Stimulated activated CD8-positive, alpha-beta memory T cell treated with anti-CD3 and anti-CD28 coated beads, Interleukin-15, amount 100 ng/mL, for 1 hour (primary cell): Measurements from ENCODE around the gene RXRA.

ENCODE experiments used
- DNase-seq: peaks from one replicate; pipeline ENCODE4 v3.0.0-alpha.2; 2020; ENCODE audit warnings: low read depth

RXRA gene

DNA sequence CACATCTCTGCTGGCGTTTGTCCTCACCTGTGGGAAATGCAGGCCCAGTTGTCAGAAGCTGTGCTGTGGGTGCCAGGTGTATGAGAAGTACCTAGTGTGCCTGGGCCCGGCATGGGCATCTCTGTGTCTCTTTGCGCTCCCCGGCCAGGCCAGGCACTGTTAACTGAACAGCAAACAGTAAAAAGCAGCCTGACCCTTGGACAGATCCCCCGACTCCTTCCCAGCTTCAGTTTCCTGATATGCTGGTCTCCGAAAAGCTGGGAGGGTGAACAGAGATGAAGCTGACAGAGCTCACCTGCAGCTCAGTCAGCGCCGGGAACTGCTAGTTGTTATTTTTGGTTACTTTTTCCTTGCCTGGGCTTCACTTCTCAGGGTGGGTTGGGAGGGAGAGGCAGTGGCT is 28.9 kb downstream of the RXRA start:
- DNase-seq: no peak

DNA sequence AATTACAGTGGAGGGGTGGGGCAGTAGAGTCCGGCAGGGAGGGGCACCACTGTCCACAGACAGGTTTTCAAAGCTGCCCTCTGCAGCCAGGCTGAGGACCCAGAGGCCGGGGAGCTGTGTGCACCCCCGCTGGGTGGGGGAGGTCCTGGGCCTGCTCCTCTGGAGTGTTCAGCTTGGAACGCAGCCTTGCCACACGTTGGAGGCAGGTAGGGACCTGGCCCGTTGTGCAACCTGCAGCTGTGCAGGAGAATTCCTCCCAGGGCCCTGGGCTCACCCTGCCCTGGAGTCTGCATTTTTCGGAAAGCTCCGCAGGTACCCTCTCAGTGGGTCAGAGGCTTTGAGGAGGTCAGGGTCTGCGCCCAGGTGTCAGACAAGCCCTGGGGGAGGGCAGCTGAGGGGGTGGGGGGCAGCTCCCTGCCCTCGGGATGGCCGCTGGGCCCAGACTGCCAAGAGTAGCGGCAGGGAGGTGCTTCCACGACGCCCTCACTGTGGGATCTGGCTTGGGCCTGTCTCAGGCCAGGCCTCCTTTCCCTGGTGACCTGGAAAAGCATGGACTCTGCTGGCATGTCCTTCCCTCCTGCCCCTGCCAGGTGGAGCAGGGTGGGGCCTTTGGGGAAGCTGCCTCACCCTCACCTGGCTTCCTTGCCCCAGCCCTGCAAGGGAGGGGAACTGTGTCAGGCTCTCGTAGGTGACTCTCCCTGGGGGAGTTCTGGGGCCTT is 29.5 kb downstream of the RXRA start:
- no peak for DNase-seq

DNA sequence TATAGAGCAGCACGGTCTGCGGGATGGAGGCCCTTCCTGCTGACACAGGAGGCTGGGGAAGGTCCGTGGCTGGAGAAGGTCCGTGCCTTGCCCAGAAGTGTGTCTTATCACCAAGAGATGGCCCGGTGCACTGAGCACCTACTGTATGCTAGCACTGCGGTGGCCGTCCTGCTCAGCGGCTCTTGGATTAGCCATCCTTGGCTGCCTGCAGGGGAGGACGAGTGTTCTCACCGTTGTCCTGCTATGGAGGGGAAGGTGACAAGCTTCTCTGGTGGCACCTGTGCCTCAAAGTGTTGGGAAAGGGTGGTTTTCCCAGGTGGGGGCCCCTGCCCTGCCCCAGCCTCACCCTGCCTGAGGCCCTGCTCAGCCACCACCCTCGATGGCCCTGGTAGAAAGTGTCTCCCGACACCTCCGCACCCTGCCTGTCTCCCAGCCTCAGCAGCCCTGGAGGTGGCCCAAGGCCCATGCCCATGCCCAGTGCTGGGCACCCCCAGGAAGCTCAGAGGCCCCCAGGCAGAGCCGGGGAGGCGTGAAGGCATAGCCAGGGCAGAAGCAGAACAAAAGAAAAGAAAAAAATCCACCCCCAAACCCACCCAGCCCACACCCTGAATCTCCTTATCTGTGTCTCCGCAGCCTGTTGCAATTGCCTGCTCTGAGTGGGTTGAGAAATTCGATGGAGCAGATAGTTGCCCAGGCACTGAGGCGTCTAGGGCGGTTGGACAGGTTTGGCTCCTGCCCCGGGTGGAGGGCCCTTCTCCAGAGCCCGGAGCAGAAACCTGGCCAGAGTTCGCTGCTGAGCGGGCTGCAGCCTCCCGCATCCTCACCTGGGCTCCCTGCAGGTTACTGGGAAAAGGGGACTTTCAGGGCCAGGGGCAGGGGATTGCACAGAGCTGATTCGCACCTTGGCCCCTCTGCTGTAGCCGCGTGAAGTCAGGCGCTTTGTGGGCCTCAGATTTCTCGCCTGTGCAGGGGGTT is 30.5 kb downstream of the RXRA start:
- no peak for DNase-seq

DNA sequence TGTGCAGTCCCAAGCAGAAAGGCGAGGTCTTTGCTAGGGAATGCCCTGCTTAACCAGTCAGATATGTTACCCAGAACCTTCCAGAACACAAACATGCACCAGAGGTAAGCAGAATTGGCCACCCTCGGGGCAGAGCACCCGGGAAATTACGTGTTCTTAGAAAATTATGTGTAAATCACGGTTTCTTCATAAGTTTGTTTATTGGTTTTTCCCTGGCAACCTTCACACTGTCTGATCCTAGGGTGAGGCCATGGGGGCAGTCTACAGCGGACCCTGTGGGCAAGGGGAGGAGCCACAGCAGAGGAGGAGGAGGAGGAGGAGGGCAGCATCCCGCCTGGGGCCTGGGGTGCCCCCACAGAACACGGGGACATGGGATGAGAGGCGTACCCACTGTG is 31.4 kb downstream of the RXRA start:
- no peak for DNase-seq

- no peak for DNase-seq
These were observed 31.9 kb downstream of the RXRA start for GRCh38 chr9:134358026-134358661.

DNA sequence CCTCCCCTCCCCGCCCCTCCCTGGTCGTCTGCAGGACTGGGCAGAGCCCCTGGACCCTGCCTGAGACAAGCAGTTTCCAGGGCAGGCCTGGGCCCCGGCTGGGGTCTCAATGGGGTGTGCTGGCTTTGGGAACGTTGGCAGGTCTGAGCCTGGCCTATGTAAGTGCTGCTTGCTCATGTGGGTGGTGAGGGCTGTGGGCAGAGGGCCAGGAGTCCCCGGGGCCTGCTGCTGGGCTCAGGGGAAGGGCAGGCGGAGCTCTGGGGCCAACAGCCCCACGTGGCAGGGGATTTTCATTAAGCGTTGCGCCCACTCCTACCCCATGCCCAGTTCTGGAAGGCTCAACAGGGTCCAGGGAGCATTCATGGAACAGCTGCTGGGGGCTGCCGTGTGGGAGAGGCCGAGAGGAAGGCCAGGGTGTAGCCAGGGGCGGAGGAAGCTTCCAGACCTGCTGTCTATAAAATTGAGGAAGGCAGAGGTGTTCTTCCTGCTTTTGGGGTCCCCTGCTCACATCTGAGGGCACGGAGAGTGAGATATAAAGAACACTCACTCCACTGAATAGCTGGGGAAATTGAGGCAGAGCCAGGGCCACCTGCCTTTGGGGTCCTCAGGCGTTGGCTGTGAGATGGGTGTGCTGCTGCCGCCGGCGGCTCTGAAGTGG is 32.5 kb downstream of the RXRA start:
- no peak for DNase-seq

DNA sequence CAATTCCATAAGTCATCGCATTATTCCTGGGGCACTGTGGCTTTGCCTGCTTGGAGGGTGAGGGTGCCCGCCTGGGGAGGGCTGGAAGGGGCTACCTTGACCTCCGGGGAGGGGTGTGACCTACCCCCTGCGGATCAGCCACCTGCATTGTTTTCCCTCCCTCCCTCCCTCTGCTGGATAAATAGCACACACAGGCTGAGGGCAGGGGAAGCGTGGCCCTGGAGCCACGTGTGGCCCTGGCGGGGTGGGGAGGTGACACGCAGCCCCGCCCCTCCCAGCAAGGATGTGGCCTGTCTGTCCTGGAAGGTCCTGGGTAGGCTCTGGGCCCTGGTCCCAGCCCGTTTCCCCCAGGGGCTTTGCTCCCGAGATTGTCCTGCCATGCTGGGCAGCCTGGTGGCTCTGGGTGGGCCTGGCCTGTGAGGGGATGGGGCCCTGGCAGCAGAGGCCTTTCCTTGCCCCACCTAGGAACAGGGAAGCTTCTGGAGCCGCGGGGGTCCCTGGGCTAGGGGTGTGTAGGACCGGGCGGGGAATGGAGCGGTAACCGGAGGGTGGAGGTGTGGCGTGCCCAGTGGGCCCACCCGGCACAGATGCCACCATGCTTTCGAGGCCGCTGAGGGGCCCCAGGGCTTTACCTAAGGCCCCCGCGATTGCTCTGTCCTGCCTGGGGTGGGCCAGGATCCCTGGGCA is 33.4 kb downstream of the RXRA start:
- DNase-seq: no peak

GRCh38 chr9:134360180-134360759 is 34.0 kb downstream of the RXRA start:
- no peak for DNase-seq

- no peak for DNase-seq
These were observed 34.6 kb downstream of the RXRA start for GRCh38 chr9:134360897-134361296.

DNA sequence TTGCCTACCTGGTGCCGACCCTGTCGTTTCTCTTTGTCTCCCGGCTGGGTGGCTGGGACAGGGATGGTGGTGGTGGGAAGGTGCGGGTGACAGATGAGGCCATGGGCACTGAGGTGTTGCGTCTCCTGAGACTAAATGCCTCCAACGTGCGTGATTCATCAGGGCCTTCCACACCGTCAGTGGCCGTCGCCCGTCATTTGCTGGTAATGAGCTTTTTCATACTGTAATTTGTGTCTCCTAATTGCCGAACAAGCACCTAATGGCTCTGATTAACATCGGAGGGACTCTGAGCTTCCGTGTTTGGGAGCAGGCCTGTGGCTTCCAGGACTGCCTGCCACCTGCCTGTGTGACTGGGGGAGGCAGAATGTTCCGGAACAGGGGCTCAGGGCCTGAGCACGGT is 35.2 kb downstream of the RXRA start:
- no peak for DNase-seq

GRCh38 chr9:134361843-134362414 is 35.7 kb downstream of the RXRA start:
- DNase-seq: no peak

- DNase-seq: no peak
These were observed 37.2 kb downstream of the RXRA start for GRCh38 chr9:134363450-134363849.

- DNase-seq: no peak
These were observed 38.3 kb downstream of the RXRA start for GRCh38 chr9:134364391-134365114.

- no peak for DNase-seq
These were observed 38.9 kb downstream of the RXRA start for GRCh38 chr9:134365115-134365596.

- DNase-seq: no peak
These were observed 39.6 kb downstream of the RXRA start for GRCh38 chr9:134365791-134366222.

DNA sequence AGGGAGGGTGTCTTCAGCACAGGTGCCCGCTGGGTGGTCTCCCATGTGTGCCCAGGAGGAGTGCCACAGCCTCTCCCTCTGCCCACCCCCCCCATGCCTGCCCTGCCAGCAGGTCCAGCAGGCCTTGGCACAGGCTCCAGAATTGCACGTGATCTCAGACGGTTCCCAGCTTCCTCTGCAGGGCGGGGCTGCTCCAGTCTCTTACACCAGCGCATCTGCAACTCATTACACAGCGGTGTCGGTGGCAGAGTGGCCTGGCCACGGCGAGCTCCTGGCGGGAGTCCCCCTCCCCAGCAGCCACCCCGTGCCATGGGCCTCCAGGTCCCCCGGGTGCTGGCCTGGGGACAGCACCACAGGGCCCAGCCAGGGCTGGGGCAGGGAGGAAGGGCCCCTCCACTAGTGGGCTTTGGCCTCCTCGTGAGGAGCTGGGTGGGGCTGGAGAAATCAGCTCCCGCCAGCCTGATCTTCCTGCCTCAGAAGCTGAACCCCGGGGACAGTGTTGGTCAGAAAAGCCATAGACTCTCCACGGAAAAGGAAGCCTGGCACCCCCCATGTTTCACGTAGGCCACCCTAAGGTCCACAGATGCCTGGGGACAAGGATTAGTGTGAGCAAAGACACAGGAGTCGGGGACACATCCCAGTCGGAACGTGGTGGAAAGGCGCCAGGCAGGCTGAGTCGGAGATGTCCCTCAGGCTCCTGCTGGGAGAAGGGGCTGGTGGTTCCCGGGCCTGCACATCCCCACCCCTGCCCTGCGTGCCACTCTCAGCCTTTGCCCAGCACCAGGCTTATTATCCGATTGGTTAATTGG is 40.2 kb downstream of the RXRA start:
- DNase-seq: no peak

DNA sequence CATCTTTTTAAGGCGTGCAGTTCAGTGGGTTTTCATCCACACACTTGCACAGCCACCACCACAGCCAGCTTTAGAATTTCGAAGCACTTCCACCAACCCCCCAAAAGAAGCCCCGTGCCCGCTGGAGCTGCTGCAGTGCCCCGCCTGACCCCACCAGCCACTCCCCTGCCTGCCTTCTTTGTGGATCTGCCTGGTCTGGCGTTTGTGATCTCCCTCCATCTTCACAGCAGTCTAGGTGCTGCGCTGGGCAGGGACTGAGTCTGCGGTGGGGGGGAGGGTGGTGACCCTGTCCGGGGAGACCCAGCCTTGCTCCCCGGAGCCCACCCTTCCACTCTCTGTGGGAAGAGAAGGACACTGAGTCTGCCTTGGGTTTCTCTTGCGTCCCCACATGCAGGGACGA is 40.8 kb downstream of the RXRA start:
- DNase-seq: no peak

- DNase-seq: no peak
These were observed 41.7 kb downstream of the RXRA start for GRCh38 chr9:134367791-134368490.

DNA sequence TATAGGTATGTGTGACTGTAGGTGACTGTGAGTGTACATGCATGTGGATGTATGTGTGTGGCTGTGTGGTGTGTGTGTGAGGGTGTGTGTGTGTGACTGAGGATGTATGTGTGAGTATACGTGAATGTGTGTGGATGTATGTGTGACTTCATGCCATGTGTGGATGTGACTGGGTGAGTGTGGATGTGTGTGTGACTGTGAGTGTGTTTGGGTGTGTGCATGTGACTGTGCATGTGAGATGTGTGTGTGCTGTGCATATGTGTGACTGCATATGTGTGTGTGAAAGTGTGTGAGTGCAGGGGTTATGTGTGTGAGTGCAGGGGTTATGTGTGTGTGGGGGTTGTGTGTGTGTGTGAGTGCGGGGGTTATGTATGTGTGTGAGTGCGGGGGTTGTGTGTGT is 42.3 kb downstream of the RXRA start:
- no peak for DNase-seq
